Ramos (cell line): Measurements from ENCODE around the gene VSIG10.

Experiments
- in situ Hi-C: fragments of 300-500 bp; cut with MboI; formaldehyde crosslinking; loops from one replicate; pipeline ENCODE4 v1.14.3; 2022; ENCODE audit warnings: low sequenced_read_pairs; ENCODE audit not compliant: unreplicated experiment

Gene VSIG10

GRCh38 chr12:118103601-118104382 is at the start of gene VSIG10:
TSS of gene VSIG10 (minus strand) at chr12:118104011. CDS start at chr12:118103671, 340 bp downstream.
- in situ Hi-C loops: no loop called here

- in situ Hi-C loops: no loop called here
Observed at GRCh38 chr12:118151755-118152154, 47.9 kb upstream of the VSIG10 start.

GRCh38 chr12:118150625-118151024 is 46.8 kb upstream of the VSIG10 start:
- in situ Hi-C loops: no loop called here

- in situ Hi-C loops: no loop called here
Observed at GRCh38 chr12:118148287-118148686, 44.5 kb upstream of the VSIG10 start.

GRCh38 chr12:118145798-118146156 is 42.0 kb upstream of the VSIG10 start:
- in situ Hi-C loops: no loop called here

- in situ Hi-C loops: no loop called here
Observed at GRCh38 chr12:118145113-118145797, 41.4 kb upstream of the VSIG10 start.

GRCh38 chr12:118144499-118144898 is 40.7 kb upstream of the VSIG10 start:
- in situ Hi-C loops: no loop called here

GRCh38 chr12:118140825-118141224 is 37.0 kb upstream of the VSIG10 start:
- in situ Hi-C loops: no loop called here

GRCh38 chr12:118137148-118137678 is 33.4 kb upstream of the VSIG10 start:
- in situ Hi-C loops: no loop called here

GRCh38 chr12:118136559-118137003 is 32.8 kb upstream of the VSIG10 start:
- in situ Hi-C loops: no loop called here

- in situ Hi-C loops: no loop called here
Observed at GRCh38 chr12:118135788-118136558, 32.2 kb upstream of the VSIG10 start, which contains the start of gene PEBP1. TSS of gene PEBP1 (plus strand) at chr12:118136124. CDS start at chr12:118136210, 86 bp downstream.

- in situ Hi-C loops: loop anchor here (10.0 kb wide), 1 partner anchor 245 kb away; the partner anchor contains the start of genes SUDS3 and TAOK3
Observed at GRCh38 chr12:118129436-118129835, 25.6 kb upstream of the VSIG10 start.

- in situ Hi-C loops: loop anchor here (10.0 kb wide), 1 partner anchor 247 kb away; the partner anchor contains the start of genes SUDS3 and TAOK3
Observed at GRCh38 chr12:118127867-118128266, 24.1 kb upstream of the VSIG10 start.

GRCh38 chr12:118126119-118126757 is 22.4 kb upstream of the VSIG10 start:
- in situ Hi-C loops: loop anchor here (10.0 kb wide), 1 partner anchor 249 kb away; the partner anchor contains the start of genes SUDS3 and TAOK3

- in situ Hi-C loops: loop anchor here (10.0 kb wide), 1 partner anchor 249 kb away; the partner anchor contains the start of genes SUDS3 and TAOK3
Observed at GRCh38 chr12:118125743-118126118, 21.9 kb upstream of the VSIG10 start.

GRCh38 chr12:118124333-118124874 is 20.6 kb upstream of the VSIG10 start:
- in situ Hi-C loops: loop anchor here (10.0 kb wide), 1 partner anchor 250 kb away; the partner anchor contains the start of genes SUDS3 and TAOK3

GRCh38 chr12:118122264-118122663 is 18.5 kb upstream of the VSIG10 start:
- in situ Hi-C loops: loop anchor here (10.0 kb wide), 1 partner anchor 253 kb away; the partner anchor contains the start of genes SUDS3 and TAOK3

GRCh38 chr12:118120579-118121363 is 17.0 kb upstream of the VSIG10 start:
- in situ Hi-C loops: loop anchor here (10.0 kb wide), 1 partner anchor 254 kb away; the partner anchor contains the start of genes SUDS3 and TAOK3
